ENCODE results near the gene GGA3.

- TF ChIP-seq POLR2A (IDR thresholded peaks at IDR 0.05): no peak
- TF ChIP-seq CTCF (IDR thresholded peaks at IDR 0.05): no peak
Observed at GRCh38 chr17:75227729-75228128, 33.7 kb downstream of the GGA3 start.
